Pancreas (tissue), 10 donors: ENCODE data around the gene AMOTL1. TPM values are rescaled to one million over a fixed set of nuclear protein-coding genes. Genes with fewer than 3 reads are reported as not detected.

ENCODE experiments used
- ATAC-seq, 4 donors: fragments of 200-7000 bp; cut with Tn5 transposase; one replicate each; pipeline versions ENCODE4 v1.8.0 to v1.9.1; 2020; ENCODE audit warnings: mild to moderate bottlenecking in 4 of 4, moderate library complexity in 4 of 4
- DNase-seq, 6 donors: peaks; one replicate each; pipeline ENCODE4 v3.0.0-alpha.2; 2020
- FAIRE-seq: peaks from 2 replicates; lab custom pipeline; 2012; peaks lifted over from hg19 to GRCh38; lab: Jason Lieb, UNC
- H3K27ac ChIP-seq, 4 donors: fragments of 200-600 bp; sonication (generic); 1 replicate in 3 of 4; 2 replicates in 1 of 4; pipeline versions ENCODE4 v1.5.0 to v1.8.0; 2020
- H3K27me3 ChIP-seq, 4 donors: fragments of 200-600 bp; one replicate each; pipeline ENCODE4 v1.8.0; 2021
- H3K36me3 ChIP-seq, 3 donors: fragments of 200-600 bp; sonication (generic) in 1 of 3; one replicate each; pipeline versions ENCODE4 v1.5.0 to v1.8.0; 2020 to 2021
- H3K4me1 ChIP-seq, 3 donors: fragments of 200-600 bp; one replicate each; pipeline ENCODE4 v1.8.0; 2021
- H3K4me3 ChIP-seq, 4 donors: fragments of 200-600 bp; sonication (generic) in 2 of 4; one replicate each; pipeline versions ENCODE4 v1.5.0 to v1.8.0; 2020 to 2021
- H3K9me3 ChIP-seq, 4 donors: fragments of 200-600 bp; one replicate each; pipeline ENCODE4 v1.8.0; 2021
- CTCF ChIP-seq, 4 donors: fragments of 200-600 bp; sonication (generic) in 3 of 4; IDR thresholded peaks; one replicate each; pipeline versions ENCODE4 v1.5.0 to v1.8.0; 2021; ENCODE audit warnings: antibody characterized with exemption in 4 of 4
- WGBS, 2 donors: extraction: QIAGEN DNeasy Blood & Tissue Kit; methylation state at CpG; one replicate each; pipeline ENCODE4 v1.1.7; 2013; 5-methylcytosine and 5-hydroxymethylcytosine counted together
- intact Hi-C, 3 donors: fragments of 100-400 bp; cut with DNase I; formaldehyde crosslinking; loops; one replicate each; pipeline versions ENCODE4 v1.11.1 to v1.14.2; 2022
- polyA plus RNA-seq, 2 donors: library from polyadenylated mRNA; stranded (reverse); fragments of 200-250 nt; gene quantifications; one replicate each; pipeline ENCODE4 v1.2.3, GENCODE V29; 2013
- total RNA-seq, 6 donors: library from RNA; stranded (reverse); fragmentation: NEBNext Ultra II Directional in 4 of 6; extraction: Animal tissue kit (Norgen Biotek cat#: 25700) in 4 of 6; gene quantifications; one replicate each; pipeline versions ENCODE4 v1.2.1 to v1.2.4, GENCODE V29; 2021 to 2023
- donor health status: healthy with polysubstance abuse.
- donor health status: DM: no; HTN: no; CAD: no; lungs with moderate emphysema.
- donor health status: DM: no; HTN: no; CAD: no.
- donor health status: control.
- donor health status: control.
- donor health status: Bipolar disorder and iron deficiency.
- donor health status: DM: yes; HTN: yes; CAD: no.
- donor health status: DM: no; HTN: no; CAD: no.
- donor health status: DM: no; HTN: no; CAD: no.
- donor health status: DM: yes; HTN: yes; CAD: no.

Gene AMOTL1
- total and polyA plus RNA-seq, 8 donors, result 3.5 to 30.2 (median 18.4) TPM

- Histone ChIP-seq H3K4me1 (peaks cover 0 to 29% (median 4%) of the 10 kb centered on the region in 3 donors), H3K4me3 (no peak overlapping the region), H3K9me3 (no peaks in the 10 kb centered on the region), H3K36me3 (no peaks in the 10 kb centered on the region), H3K27ac (no peak overlapping the region), H3K27me3 (no peaks in the 10 kb centered on the region)
- ATAC-seq (no peak), FAIRE-seq (no peak), DNase-seq (no peak)
- no peak for TF ChIP-seq CTCF (IDR thresholded peaks at IDR 0.05)
- WGBS, 2 donors, result 80 to 81% methylated on average over 3 of the region's 3 CpGs
- intact Hi-C loops, result no loop called here
Measured at GRCh38 chr11:94774345-94774744, 6.2 kb downstream of the AMOTL1 start.

- Histone ChIP-seq H3K9me3 (no peaks in the 10 kb centered on the region), H3K36me3 (no peaks in the 10 kb centered on the region), H3K27me3 (no peaks in the 10 kb centered on the region), H3K4me3 (no peak overlapping the region), H3K27ac (no peak overlapping the region), H3K4me1 (peaks cover 0 to 24% (median 4%) of the 10 kb centered on the region in 3 donors)
- no peak for FAIRE-seq
- 70 to 71% methylated on average over 5 of the region's 5 CpGs for WGBS, 2 donors
- intact Hi-C loops, result no loop called here
- no peak for ATAC-seq
- no peak for TF ChIP-seq CTCF (IDR thresholded peaks at IDR 0.05)
- DNase-seq, result no peak
Measured at GRCh38 chr11:94775567-94776327, 7.6 kb downstream of the AMOTL1 start.

GRCh38 chr11:94776351-94777321 is 8.5 kb downstream of the AMOTL1 start:
- H3K4me3 ChIP-seq, result no peak overlapping the region
- TF ChIP-seq CTCF (IDR thresholded peaks at IDR 0.05), result no peak
- 21% methylated on average over 5 of the region's 5 CpGs for WGBS, 2 donors
- intact Hi-C loops, result no loop called here
- ATAC-seq (peak; percentile 52 to 75 (median 64)), DNase-seq (peak in 4 of 6 donors; percentile 20 to 69 (median 42)), FAIRE-seq (no peak)
- peaks cover 0 to 19% (median under 1%) of the 10 kb centered on the region in 3 donors for H3K4me1 ChIP-seq
- H3K9me3 ChIP-seq, result no peaks in the 10 kb centered on the region
- no peaks in the 10 kb centered on the region for H3K36me3 ChIP-seq
- peak overlapping the region in 1 of 4 donors; percentile 17 for H3K27ac ChIP-seq
- no peaks in the 10 kb centered on the region for H3K27me3 ChIP-seq

- ATAC-seq (no peak), DNase-seq (no peak), FAIRE-seq (no peak)
- H3K36me3 ChIP-seq, result no peaks in the 10 kb centered on the region
- H3K27ac ChIP-seq, result no peak overlapping the region
- 69 to 78% methylated on average over 3 of the region's 3 CpGs for WGBS, 2 donors
- H3K4me3 ChIP-seq, result no peak overlapping the region
- intact Hi-C loops, result no loop called here
- H3K9me3 ChIP-seq, result no peaks in the 10 kb centered on the region
- H3K4me1 ChIP-seq, result peaks cover 4 to 10% (median 10%) of the 10 kb centered on the region in 3 donors
- no peak for TF ChIP-seq CTCF (IDR thresholded peaks at IDR 0.05)
- no peaks in the 10 kb centered on the region for H3K27me3 ChIP-seq
Measured at GRCh38 chr11:94780432-94780831, 12.3 kb downstream of the AMOTL1 start.
